Measurements from ENCODE around the gene WASHC2A. TPM values are rescaled to one million over a fixed set of nuclear protein-coding genes. Genes with fewer than 3 reads are reported as not detected.
"Not testable (repeated sequence)": the region's sequence is repeated elsewhere in the genome, so short reads cannot be mapped to it uniquely, and the experiment has no call there.

Gene WASHC2A
- total RNA-seq: 58.7 and 64.7 TPM in 2 replicates

GRCh38 chr10:50067546-50068351 is at the start of gene WASHC2A:
Gene WASHC2A (plus strand): TSS chr10:50067954. CDS start chr10:50068006, 52 bp downstream.
- H3K4me1 Mint-ChIP-seq; H3K36me3 Mint-ChIP-seq (ENCODE audit: low read depth); CTCF ChIA-PET; H3K27me3 Mint-ChIP-seq; H3K9me3 Mint-ChIP-seq: not testable (repeated sequence)
- ATAC-seq (ENCODE audit: low read depth): peak; percentile 89
- H3K27ac Mint-ChIP-seq: peak within 1 kb of the TSS; percentile 83
- intact Hi-C loops (cut with micrococcal nuclease): loop anchor here (1.0 kb wide), 1 partner anchor 557 kb away; no protein-coding TSS in a partner anchor
- POLR2A ChIA-PET: interaction anchor here (0.6 to 0.9 kb wide), 2 partner anchors 530 to 557 kb away, joined by 4 to 5 read pairs; no protein-coding TSS in a partner anchor
- peak within 1 kb of the TSS; percentile 83 for H3K4me3 Mint-ChIP-seq
- peak; percentile 92 for DNase-seq

GRCh38 chr10:50019279-50019678 is 48.5 kb upstream of the WASHC2A start:
- H3K27ac Mint-ChIP-seq; ATAC-seq (ENCODE audit: low read depth); H3K36me3 Mint-ChIP-seq (ENCODE audit: low read depth); intact Hi-C loops (cut with micrococcal nuclease); CTCF ChIA-PET; H3K4me1 Mint-ChIP-seq; POLR2A ChIA-PET; H3K27me3 Mint-ChIP-seq; H3K9me3 Mint-ChIP-seq; H3K4me3 Mint-ChIP-seq; DNase-seq: not testable (repeated sequence)

- H3K27me3 Mint-ChIP-seq; DNase-seq; H3K36me3 Mint-ChIP-seq (ENCODE audit: low read depth); POLR2A ChIA-PET; H3K9me3 Mint-ChIP-seq; H3K4me1 Mint-ChIP-seq; intact Hi-C loops (cut with micrococcal nuclease); ATAC-seq (ENCODE audit: low read depth); H3K4me3 Mint-ChIP-seq; CTCF ChIA-PET; H3K27ac Mint-ChIP-seq: not testable (repeated sequence)
Observed at GRCh38 chr10:50020451-50021024, 47.2 kb upstream of the WASHC2A start.

- Mint-ChIP-seq H3K9me3 (no peaks in the 10 kb centered on the region), H3K4me1 (no peaks in the 10 kb centered on the region), H3K4me3 (no peak overlapping the region), H3K27me3 (peaks cover 15% of the 10 kb centered on the region), H3K36me3 (ENCODE audit: low read depth) (no peaks in the 10 kb centered on the region), H3K27ac (no peak overlapping the region)
- ChIA-PET CTCF (no interaction called here), POLR2A (no interaction called here)
- no peak for DNase-seq
- ATAC-seq (ENCODE audit: low read depth): no peak
- no peak for TF ChIP-seq CTCF (IDR thresholded peaks at IDR 0.05)
- intact Hi-C loops (cut with micrococcal nuclease): no loop called here
Observed at GRCh38 chr10:50021646-50022045, 46.1 kb upstream of the WASHC2A start.

GRCh38 chr10:50024716-50025383 is 42.9 kb upstream of the WASHC2A start:
- peaks cover 20% of the 10 kb centered on the region for H3K27me3 Mint-ChIP-seq
- intact Hi-C loops (cut with micrococcal nuclease); ATAC-seq (ENCODE audit: low read depth); CTCF ChIA-PET; POLR2A ChIA-PET; H3K4me3 Mint-ChIP-seq; H3K36me3 Mint-ChIP-seq (ENCODE audit: low read depth); DNase-seq; H3K4me1 Mint-ChIP-seq; H3K27ac Mint-ChIP-seq; H3K9me3 Mint-ChIP-seq: not testable (repeated sequence)

- Mint-ChIP-seq H3K27ac (no peak overlapping the region), H3K27me3 (peaks cover 23% of the 10 kb centered on the region), H3K9me3 (peaks cover 2% of the 10 kb centered on the region), H3K4me3 (no peak overlapping the region), H3K4me1 (no peaks in the 10 kb centered on the region), H3K36me3 (ENCODE audit: low read depth) (no peaks in the 10 kb centered on the region)
- ChIA-PET CTCF (no interaction called here), POLR2A (no interaction called here)
- DNase-seq (no peak), ATAC-seq (ENCODE audit: low read depth) (no peak)
- intact Hi-C loops (cut with micrococcal nuclease): no loop called here
- TF ChIP-seq CTCF (IDR thresholded peaks at IDR 0.05): no peak
Observed at GRCh38 chr10:50025627-50026026, 42.1 kb upstream of the WASHC2A start.

- ChIA-PET CTCF (no interaction called here), POLR2A (no interaction called here)
- ATAC-seq (ENCODE audit: low read depth) (no peak), DNase-seq (no peak)
- intact Hi-C loops (cut with micrococcal nuclease): no loop called here
- Mint-ChIP-seq H3K4me1 (no peaks in the 10 kb centered on the region), H3K9me3 (peaks cover 2% of the 10 kb centered on the region), H3K27me3 (peaks cover 23% of the 10 kb centered on the region), H3K4me3 (no peak overlapping the region), H3K27ac (no peak overlapping the region), H3K36me3 (ENCODE audit: low read depth) (no peaks in the 10 kb centered on the region)
- no peak for TF ChIP-seq CTCF (IDR thresholded peaks at IDR 0.05)
Observed at GRCh38 chr10:50027195-50027594, 40.6 kb upstream of the WASHC2A start.
